ENCODE data around the gene C9orf43. TPM values are rescaled to one million over a fixed set of nuclear protein-coding genes. Genes with fewer than 3 reads are reported as not detected.

The C9orf43 gene
- total and polyA plus RNA-seq, 4 donors: 0.18 TPM; not detected in 3

DNA sequence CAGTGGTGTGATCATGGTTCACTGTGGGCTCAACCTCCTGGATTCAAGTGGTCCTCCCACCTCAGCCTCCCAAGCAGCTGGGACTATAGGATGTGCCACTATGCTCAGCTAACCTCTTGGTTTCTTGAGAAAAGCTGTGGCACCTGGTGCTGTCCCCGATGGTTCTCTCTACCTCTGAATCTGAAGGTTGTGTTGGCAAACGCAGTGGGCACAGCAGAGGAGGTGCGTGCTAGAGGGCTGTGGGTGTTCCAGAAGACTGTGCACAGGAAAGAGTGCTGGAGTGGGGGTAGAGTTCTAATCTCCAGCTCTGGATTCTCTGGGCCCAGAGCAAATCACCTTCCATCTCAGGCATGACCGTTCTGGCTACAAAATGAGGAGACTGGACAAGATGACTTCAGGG, 65.4 kb downstream of the C9orf43 start:
- ATAC-seq (ENCODE audit: low FRiP score): no peak
- 94 to 96% methylated on average over 4 of the region's 4 CpGs for WGBS, 2 donors
- no peaks in the 10 kb centered on the region for H3K36me3 ChIP-seq (ENCODE audit: control insufficient read depth in 1 of 2, insufficient read depth in 2 of 2, low read length in 1 of 2)
- H3K4me3 ChIP-seq (ENCODE audit: low read length in 2 of 2): no peak overlapping the region
- H3K27ac ChIP-seq (ENCODE audit: low read depth in 1 of 2, low read length in 2 of 2): no peak overlapping the region
- intact Hi-C loops (cut with DNase I): no loop called here
- DNase-seq: no peak
- no peaks in the 10 kb centered on the region for H3K9me3 ChIP-seq (ENCODE audit: control insufficient read depth, low read length)
- H3K4me1 ChIP-seq (ENCODE audit: control insufficient read depth in 1 of 2, insufficient read depth in 2 of 2, low read length in 2 of 2): peaks cover 5 to 11% of the 10 kb centered on the region in 2 donors
- no peaks in the 10 kb centered on the region for H3K27me3 ChIP-seq (ENCODE audit: control insufficient read depth in 1 of 2, insufficient read depth in 2 of 2, low read length in 1 of 2)

DNA sequence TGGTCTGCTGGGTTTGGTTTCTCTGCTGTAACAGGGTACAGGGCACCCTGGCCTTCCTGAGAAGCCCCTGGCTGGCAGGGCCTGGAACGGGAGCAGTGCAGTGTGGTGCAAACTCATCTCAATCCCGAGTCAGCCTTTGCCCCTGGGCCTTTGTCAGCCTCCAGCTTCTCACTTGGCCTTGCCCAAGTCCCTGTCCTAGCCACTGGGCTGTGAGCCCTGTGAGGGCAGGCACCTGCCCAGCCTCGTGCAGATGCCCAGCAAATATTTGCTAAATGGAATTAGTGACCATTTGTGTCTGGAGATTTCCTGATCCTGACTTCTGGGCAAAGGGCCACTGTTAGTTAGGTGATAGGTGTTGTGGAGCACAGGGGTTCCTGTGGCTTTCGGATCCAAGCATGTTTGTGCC, 66.0 kb downstream of the C9orf43 start:
- Histone ChIP-seq H3K27ac (ENCODE audit: low read depth in 1 of 2, low read length in 2 of 2) (peak overlapping the region in 1 of 2 donors; percentile 21), H3K36me3 (ENCODE audit: control insufficient read depth in 1 of 2, insufficient read depth in 2 of 2, low read length in 1 of 2) (no peaks in the 10 kb centered on the region), H3K4me3 (ENCODE audit: low read length in 2 of 2) (no peak overlapping the region), H3K9me3 (ENCODE audit: control insufficient read depth, low read length) (no peaks in the 10 kb centered on the region), H3K4me1 (ENCODE audit: control insufficient read depth in 1 of 2, insufficient read depth in 2 of 2, low read length in 2 of 2) (peaks cover 5 to 10% of the 10 kb centered on the region in 2 donors), H3K27me3 (ENCODE audit: control insufficient read depth in 1 of 2, insufficient read depth in 2 of 2, low read length in 1 of 2) (no peaks in the 10 kb centered on the region)
- DNase-seq (no peak), ATAC-seq (ENCODE audit: low FRiP score) (no peak)
- intact Hi-C loops (cut with DNase I): no loop called here
- WGBS, 2 donors: 65 to 79% methylated on average over 4 of the region's 4 CpGs

DNA sequence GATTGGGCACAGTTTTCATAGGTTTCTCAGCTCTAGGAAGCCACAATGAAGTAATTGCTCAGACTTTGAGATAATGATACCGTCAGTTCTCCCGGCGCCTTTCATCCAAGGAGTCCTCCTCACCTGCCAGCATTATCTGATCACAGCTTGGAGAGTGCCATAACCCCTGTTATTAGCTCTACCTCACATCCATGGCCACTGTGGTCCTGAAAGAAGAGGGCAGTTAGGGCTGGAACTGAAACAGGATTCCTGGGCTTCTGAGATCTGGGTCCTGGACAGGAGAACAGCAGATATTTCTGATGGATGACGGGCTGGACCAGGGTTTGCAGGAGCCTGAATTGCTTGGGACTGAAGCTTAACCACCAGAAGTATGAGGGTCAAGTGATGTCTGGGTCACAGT, 66.5 kb downstream of the C9orf43 start:
- peaks cover 5 to 10% of the 10 kb centered on the region in 2 donors for H3K4me1 ChIP-seq (ENCODE audit: control insufficient read depth in 1 of 2, insufficient read depth in 2 of 2, low read length in 2 of 2)
- intact Hi-C loops (cut with DNase I): no loop called here

DNA sequence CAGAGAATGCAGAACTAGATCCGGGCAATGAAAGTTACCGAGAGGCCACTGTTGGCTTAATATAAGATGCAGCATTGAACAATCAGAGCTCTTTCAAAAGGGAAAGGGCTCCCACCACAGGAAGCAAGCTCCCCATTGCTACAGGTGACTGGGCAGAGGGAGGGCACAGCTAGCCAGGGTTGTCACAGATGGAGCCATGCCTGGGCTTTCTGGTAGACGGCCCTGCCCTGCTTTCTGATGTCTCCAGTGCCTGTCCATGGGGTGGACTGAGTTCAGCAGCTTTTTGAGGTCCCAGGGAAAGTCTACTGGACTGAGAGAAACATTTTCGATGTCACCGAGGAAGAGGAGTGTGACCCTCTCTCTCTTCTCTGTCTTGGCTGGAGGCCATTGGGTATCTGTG, 67.1 kb downstream of the C9orf43 start:
- intact Hi-C loops (cut with DNase I): no loop called here
- no peaks in the 10 kb centered on the region for H3K36me3 ChIP-seq (ENCODE audit: control insufficient read depth in 1 of 2, insufficient read depth in 2 of 2, low read length in 1 of 2)
- peak overlapping the region in 1 of 2 donors; percentile 63 for H3K27ac ChIP-seq (ENCODE audit: low read depth in 1 of 2, low read length in 2 of 2)
- H3K27me3 ChIP-seq (ENCODE audit: control insufficient read depth in 1 of 2, insufficient read depth in 2 of 2, low read length in 1 of 2): no peaks in the 10 kb centered on the region
- peaks cover 5 to 10% of the 10 kb centered on the region in 2 donors for H3K4me1 ChIP-seq (ENCODE audit: control insufficient read depth in 1 of 2, insufficient read depth in 2 of 2, low read length in 2 of 2)
- DNase-seq (no peak), ATAC-seq (ENCODE audit: low FRiP score) (no peak)
- H3K4me3 ChIP-seq (ENCODE audit: low read length in 2 of 2): no peak overlapping the region
- WGBS, 2 donors: 61 to 63% methylated on average over 5 of the region's 5 CpGs
- H3K9me3 ChIP-seq (ENCODE audit: control insufficient read depth, low read length): no peaks in the 10 kb centered on the region

More for the DNA sequence above, 66.5 kb downstream of the C9orf43 start:
- ATAC-seq (ENCODE audit: low FRiP score) (no peak), DNase-seq (no peak)
- WGBS, 2 donors: 87 to 92% methylated on average over 4 of the region's 4 CpGs
- Histone ChIP-seq H3K4me3 (ENCODE audit: low read length in 2 of 2) (no peak overlapping the region), H3K9me3 (ENCODE audit: control insufficient read depth, low read length) (no peaks in the 10 kb centered on the region), H3K27me3 (ENCODE audit: control insufficient read depth in 1 of 2, insufficient read depth in 2 of 2, low read length in 1 of 2) (no peaks in the 10 kb centered on the region), H3K27ac (ENCODE audit: low read depth in 1 of 2, low read length in 2 of 2) (no peak overlapping the region), H3K36me3 (ENCODE audit: control insufficient read depth in 1 of 2, insufficient read depth in 2 of 2, low read length in 1 of 2) (no peaks in the 10 kb centered on the region)

DNA sequence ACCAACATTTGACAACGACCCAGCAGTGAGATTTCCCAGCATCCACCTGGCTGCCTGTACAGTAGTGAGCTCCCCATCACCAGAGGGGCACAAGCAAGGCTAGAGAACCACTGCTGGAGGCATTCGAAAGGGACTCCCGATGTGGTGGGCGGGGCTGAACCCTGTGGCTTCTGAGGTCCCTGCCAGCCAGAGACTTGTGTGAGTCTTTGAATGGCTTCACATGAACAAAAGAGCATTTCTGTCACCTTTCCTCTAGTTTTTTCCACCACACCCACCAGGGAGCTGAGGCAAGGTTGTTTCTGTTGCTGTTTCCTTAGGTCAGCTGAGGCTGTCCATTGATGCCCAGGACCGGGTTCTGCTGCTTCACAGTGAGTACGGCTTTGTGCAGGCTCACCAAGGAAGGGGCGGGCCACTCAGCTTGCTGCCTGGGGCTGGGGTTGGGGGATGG, 68.7 kb downstream of the C9orf43 start:
- Histone ChIP-seq H3K27ac (ENCODE audit: low read depth in 1 of 2, low read length in 2 of 2) (no peak overlapping the region), H3K27me3 (ENCODE audit: control insufficient read depth in 1 of 2, insufficient read depth in 2 of 2, low read length in 1 of 2) (no peaks in the 10 kb centered on the region), H3K4me3 (ENCODE audit: low read length in 2 of 2) (no peak overlapping the region), H3K9me3 (ENCODE audit: control insufficient read depth, low read length) (no peaks in the 10 kb centered on the region), H3K4me1 (ENCODE audit: control insufficient read depth in 1 of 2, insufficient read depth in 2 of 2, low read length in 2 of 2) (peaks cover 6 to 18% of the 10 kb centered on the region in 2 donors), H3K36me3 (ENCODE audit: control insufficient read depth in 1 of 2, insufficient read depth in 2 of 2, low read length in 1 of 2) (no peaks in the 10 kb centered on the region)
- no peak for ATAC-seq (ENCODE audit: low FRiP score)
- intact Hi-C loops (cut with DNase I): no loop called here
- 76 to 82% methylated on average over 7 of the region's 7 CpGs for WGBS, 2 donors
- DNase-seq: no peak

Other genes starting within 250 kb of the C9orf43 start
- 10 to 100 TPM; 26.4 to 48.3 TPM for gene FKBP15, start 189.5 kb upstream of the C9orf43 start, total RNA-seq
- gene FKBP15, start 189.5 kb upstream of the C9orf43 start, polyA plus RNA-seq: 10 to 100 TPM in 1 of 2 donors, 1 to 10 TPM in 1; 8.4 to 13.9 TPM
- 10 to 100 TPM; 16.6 to 17.1 TPM for gene SLC31A1, start 189.2 kb upstream of the C9orf43 start, total RNA-seq
- gene SLC31A1, start 189.2 kb upstream of the C9orf43 start, polyA plus RNA-seq: 1 to 10 TPM; 6.0 to 9.4 TPM
- 10 to 100 TPM; 23.1 to 23.8 TPM for gene CDC26, start 135.2 kb upstream of the C9orf43 start, total RNA-seq
- 100 to 1,000 TPM in 1 of 2 donors, 10 to 100 TPM in 1; 42.1 to 134 TPM for gene CDC26, start 135.2 kb upstream of the C9orf43 start, polyA plus RNA-seq
- 10 to 100 TPM; 12.8 to 12.9 TPM for gene PRPF4, start 135.1 kb upstream of the C9orf43 start, total RNA-seq
- 10 to 100 TPM in 1 of 2 donors, 1 to 10 TPM in 1; 8.4 to 12.0 TPM for gene PRPF4, start 135.1 kb upstream of the C9orf43 start, polyA plus RNA-seq
- gene RNF183, start 107.4 kb upstream of the C9orf43 start, total RNA-seq: not detected
- not detected for gene RNF183, start 107.4 kb upstream of the C9orf43 start, polyA plus RNA-seq
- 1 to 10 TPM; 1.1 to 2.1 TPM for gene WDR31, start 70.5 kb upstream of the C9orf43 start, total RNA-seq
- gene WDR31, start 70.5 kb upstream of the C9orf43 start, polyA plus RNA-seq: 1 to 10 TPM in 1 of 2 donors, under 1 TPM in 1; 0.54 to 1.1 TPM
- gene BSPRY, start 61.2 kb upstream of the C9orf43 start, total RNA-seq: under 1 TPM; 0.19 to 0.48 TPM
- gene BSPRY, start 61.2 kb upstream of the C9orf43 start, polyA plus RNA-seq: 1 to 10 TPM in 1 of 2 donors, under 1 TPM in 1; 0.18 to 2.6 TPM
- gene HDHD3, start 33.8 kb upstream of the C9orf43 start, total RNA-seq: 10 to 100 TPM in 1 of 2 donors, 1 to 10 TPM in 1; 8.2 to 13.5 TPM
- 10 to 100 TPM; 21.7 to 23.7 TPM for gene HDHD3, start 33.8 kb upstream of the C9orf43 start, polyA plus RNA-seq
- gene ALAD, start 9.5 kb upstream of the C9orf43 start, total RNA-seq: 10 to 100 TPM; 26.3 to 40.8 TPM
- gene ALAD, start 9.5 kb upstream of the C9orf43 start, polyA plus RNA-seq: 10 to 100 TPM; 42.9 to 54.6 TPM
- 10 to 100 TPM; 23.1 to 25.2 TPM for gene POLE3, start 72 bp upstream of the C9orf43 start, total RNA-seq
- 10 to 100 TPM; 26.1 to 35.2 TPM for gene POLE3, start 72 bp upstream of the C9orf43 start, polyA plus RNA-seq
- 100 to 1,000 TPM; 157 to 161 TPM for gene RGS3, start 53.0 kb downstream of the C9orf43 start, total RNA-seq
- gene RGS3, start 53.0 kb downstream of the C9orf43 start, polyA plus RNA-seq: 100 to 1,000 TPM in 1 of 2 donors, 10 to 100 TPM in 1; 74.3 to 142 TPM

All from aorta (tissue), 5 donors.